Stimulated activated CD4-positive, alpha-beta T cell treated with anti-CD3 and anti-CD28 coated beads, Interleukin-2, amount 100 ng/mL, for 4 hours (primary cell): ENCODE measurements around the gene SIGLEC12.
"Not testable (repeated sequence)": the region's sequence is repeated elsewhere in the genome, so short reads cannot be mapped to it uniquely, and the experiment has no call there.

Source experiments
- DNase-seq: peaks from one replicate; pipeline ENCODE4 v3.0.0-alpha.2; 2020; ENCODE audit warnings: low read depth

SIGLEC12 gene

DNA sequence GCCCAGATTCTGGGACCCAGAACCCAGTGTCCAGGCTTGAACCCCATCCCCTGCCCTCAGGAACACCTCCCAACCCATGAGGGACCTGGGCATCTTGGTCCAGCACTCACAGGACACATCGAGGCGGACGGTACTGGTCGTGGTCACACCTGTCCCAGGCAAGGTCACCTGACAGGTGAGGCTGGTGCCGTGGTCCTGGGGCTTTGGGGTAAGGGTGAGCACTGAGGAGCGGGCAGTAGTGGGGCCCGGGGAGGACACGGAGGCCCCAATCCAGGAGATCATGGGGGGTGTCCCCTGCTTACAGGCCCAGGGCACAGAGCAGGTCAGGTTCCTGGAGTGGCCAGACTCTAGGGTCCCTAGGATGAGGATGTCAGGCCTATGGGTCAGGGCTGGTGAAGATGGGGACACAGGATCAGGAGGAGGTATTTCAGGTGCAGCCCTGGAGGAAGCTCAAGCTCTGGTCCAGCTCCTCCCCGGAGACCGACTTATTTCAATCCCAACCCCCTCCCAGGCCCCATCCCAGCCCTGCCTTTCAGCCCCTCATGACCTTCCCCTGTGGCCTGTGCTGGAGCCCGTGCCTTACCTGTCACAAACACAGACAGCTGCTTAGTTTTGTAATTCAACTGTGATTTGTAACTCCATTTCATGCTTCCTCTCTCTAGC is 44.1 kb downstream of the SIGLEC12 start:
- DNase-seq = no peak

DNA sequence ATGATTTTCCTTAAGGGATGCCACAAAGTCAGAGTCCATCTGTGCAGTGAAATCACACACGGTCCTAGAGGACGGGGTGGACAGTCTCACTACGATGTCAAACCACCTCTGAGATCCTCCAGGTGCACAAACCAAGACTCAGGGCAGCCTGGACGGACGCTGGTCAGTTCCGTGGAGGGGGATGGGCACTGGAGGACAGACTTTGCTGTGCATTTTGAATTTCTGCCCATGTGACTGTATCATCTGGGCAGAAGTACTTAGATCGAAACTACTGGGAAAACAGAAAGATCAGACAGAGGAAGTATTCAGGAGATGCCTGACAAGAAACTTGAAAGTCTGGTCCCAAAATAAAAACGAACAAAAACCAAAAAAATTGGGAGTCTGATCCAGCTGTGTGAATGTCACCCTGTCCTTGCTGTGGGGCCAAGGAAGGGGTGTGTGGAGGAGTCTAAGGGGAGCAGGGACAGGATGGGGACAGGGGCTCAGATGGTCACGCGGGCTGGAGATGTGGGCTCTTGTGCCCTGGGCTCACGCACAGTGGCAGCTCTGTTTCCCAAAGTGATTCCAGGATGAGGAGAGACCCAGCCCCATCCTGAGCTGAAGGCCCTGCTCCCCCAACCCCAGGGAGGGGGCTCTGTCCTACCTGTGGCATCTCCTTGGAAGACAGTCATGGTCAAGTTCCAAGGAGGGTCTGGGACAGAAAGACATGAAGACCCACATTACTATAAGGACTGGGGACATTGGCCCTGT is 44.9 kb downstream of the SIGLEC12 start:
- no peak for DNase-seq

DNA sequence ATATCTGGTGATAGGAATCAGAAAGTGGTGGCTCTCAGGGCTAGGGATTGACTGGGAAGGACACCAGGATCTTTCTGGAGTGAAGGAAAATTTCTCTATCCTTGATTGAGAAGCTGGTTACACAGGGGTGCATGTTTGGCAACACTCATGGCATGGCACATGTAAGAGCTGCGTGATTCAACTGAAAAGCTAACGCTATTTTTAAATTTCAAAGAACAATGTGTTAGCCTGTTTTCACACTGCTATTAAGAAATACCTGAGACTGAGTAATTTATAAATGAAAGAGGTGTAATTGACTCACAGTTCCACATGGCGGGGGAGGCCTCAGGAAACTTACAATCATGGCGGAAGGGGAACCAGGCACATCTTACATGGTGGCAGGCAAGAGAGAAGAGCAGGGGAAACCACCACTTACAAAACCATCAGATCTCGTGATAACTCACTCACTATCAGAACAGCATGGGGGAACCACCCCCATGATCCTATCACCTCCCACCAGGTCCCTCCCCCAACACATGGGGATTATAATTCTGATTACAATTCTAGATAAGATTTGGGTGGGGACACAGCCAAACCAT is 50.8 kb downstream of the SIGLEC12 start:
- peak; percentile 51 for DNase-seq

DNA sequence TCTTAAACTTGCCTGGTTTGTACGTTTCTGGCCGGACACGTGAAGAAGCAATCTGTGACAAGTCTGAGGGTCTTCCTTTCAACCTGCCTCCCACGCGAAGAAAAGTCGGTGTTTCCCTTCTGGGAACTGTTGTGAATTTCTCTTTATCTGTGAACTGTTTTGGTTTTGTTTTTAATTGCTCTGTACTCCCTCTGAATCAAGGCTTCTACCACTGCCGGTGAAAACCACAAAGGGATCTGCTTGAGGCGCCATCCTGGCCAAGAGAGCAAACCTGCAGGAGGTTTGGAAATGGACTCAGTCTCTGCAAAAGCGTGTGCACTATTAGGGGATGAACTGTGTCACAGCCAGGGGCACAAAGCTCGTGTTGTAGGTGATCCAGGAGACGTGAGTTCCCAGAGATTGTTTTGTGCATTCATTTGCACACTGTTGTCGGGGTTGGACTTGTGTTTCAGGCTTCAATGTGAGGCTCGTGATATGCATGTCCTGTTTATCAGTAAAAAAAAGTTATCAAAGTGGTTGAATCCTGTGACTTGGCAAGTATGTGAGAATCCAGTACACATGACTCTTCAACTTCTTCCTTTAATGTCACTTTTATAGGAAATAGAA is 53.1 kb downstream of the SIGLEC12 start:
- peak; percentile 56 for DNase-seq

DNA sequence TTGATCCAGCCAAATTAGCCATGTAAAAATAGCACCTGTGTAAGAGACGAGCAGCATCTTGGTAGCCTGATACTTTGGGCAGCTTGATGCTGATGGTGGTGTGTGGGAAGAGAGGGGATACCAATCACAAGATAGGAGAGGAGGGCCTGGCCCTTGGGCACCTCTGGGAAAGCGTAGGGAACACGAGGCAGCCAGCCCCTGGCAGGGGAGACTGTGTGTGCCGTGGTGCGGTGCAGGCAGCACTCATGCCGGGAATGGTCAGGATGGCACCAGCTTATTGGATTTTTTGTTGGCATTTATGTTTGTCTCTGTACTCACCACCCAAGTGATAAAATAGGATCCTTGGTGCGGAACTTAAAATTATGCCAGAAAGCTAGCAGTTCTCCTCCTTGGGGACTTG is 53.6 kb downstream of the SIGLEC12 start:
- no peak for DNase-seq

DNA sequence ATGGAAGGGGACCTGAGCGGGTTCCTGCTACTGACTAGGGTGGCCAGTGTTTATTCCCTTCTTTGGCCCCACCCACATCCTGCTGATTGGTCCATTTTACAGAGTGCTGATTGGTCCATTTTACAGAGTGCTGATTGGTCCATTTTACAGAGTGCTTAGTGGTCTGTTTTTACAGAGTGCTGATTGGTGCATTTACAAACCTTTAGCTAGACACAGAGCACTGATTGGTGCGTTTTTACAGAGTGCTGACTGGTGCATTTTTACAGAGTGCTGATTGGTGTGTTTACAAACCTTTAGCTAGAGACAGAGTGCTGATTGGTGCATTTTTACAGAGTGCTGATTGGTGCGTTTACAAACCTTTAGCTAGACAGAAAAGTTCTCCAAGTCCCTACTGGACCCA is 54.1 kb downstream of the SIGLEC12 start:
- DNase-seq = not testable (repeated sequence)

DNA sequence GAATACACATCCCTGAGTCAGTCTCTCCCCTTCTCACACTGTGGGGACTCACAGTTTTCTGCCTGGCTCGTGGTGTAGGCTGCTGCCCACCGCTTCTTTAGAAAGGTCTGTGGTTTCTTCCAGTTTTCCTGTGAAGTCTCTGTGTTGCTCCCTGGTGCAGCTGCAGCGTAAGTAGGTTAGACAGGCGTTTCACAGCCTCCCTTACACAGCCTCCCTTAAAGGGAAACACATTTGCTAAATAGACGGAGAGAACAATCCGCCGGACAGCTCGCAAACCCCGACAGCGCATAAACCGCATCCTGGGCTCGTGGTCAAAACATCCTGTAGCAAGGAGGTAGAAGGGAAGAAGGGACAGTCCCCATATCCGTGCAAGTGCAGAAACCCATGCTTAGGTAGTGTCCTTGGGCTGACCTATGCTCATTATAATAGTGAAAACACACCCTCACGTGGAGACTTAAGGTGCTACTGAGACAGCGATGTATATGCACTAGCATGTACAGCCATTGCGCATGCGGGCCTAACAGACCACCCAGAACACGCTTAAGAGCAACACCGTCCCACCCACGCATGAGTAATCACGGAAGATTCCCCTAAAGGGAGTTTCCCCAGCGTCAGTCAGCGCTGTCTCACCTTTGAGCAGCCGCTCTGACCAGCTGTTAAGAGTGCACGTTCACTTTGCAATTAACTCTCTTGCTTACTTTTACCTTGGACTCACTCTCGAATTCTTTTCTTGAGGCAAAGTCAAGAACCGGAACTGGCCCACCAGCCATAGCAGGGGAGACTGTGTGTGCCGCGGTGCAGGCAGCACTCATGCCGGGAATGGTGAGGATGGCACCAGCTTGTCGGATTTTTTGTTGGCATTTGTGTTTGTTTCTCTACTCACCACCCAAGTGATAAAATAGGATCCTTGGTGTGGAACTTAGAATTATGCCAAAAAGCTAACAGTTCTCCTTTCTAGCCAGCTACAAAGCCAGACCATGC is 59.9 kb downstream of the SIGLEC12 start:
- peak; percentile 91 for DNase-seq
